RWPE1 (cell line): ENCODE measurements around the gene CAPZB.

Source experiments
- CTCF ChIA-PET: fragments of 350-600 bp; sonication (Branson Sonifier 250); formaldehyde crosslinking; extraction: SDS; loops from one replicate; lab custom pipeline; 2021; lab: Yijun Ruan, JAX
- POLR2A ChIA-PET: fragments of 400-600 bp; formaldehyde crosslinking; extraction: SDS; loops from one replicate; lab custom pipeline; 2020; ENCODE audit warnings: antibody characterized with exemption; ENCODE audit not compliant: low non-redundant PET; lab: Yijun Ruan, JAX
- DNase-seq: peaks from one replicate; pipeline ENCODE4 v3.0.0; 2012; ENCODE audit warnings: low spot score
- H3K27ac ChIP-seq: fragments of 450-650 bp; 2 replicates; pipeline ENCODE4 v1.5.1; 2017
- CTCF ChIP-seq: fragments of 450-650 bp; conservative IDR thresholded peaks from 2 replicates; pipeline ENCODE4 v1.5.1; 2017; ENCODE audit warnings: low read depth, mild to moderate bottlenecking

The CAPZB gene

GRCh38 chr1:19479351-19480120, 5.8 kb downstream of the CAPZB start:
- TF ChIP-seq CTCF = no peak
- CTCF ChIA-PET = interaction anchor here (0.6 kb wide), 1 partner anchor 173 kb away, joined by 3 read pairs; no protein-coding TSS in a partner anchor
- DNase-seq = no peak
- POLR2A ChIA-PET = no interaction called here
- H3K27ac ChIP-seq = no peak overlapping the region

- ChIA-PET CTCF (no interaction called here), POLR2A (interaction anchor here (0.5 kb wide), 1 partner anchor 54 kb away, joined by 3 read pairs; no protein-coding TSS in a partner anchor)
- DNase-seq = no peak
- no peak for TF ChIP-seq CTCF
- no peak overlapping the region for H3K27ac ChIP-seq
Measured at GRCh38 chr1:19478322-19478721, 7.0 kb downstream of the CAPZB start.

- DNase-seq = no peak
- no peak for TF ChIP-seq CTCF
- ChIA-PET POLR2A (no interaction called here), CTCF (interaction anchor here (0.6 kb wide), 2 partner anchors 81 to 415 kb away, joined by 3 read pairs; no protein-coding TSS in a partner anchor)
- no peak overlapping the region for H3K27ac ChIP-seq
Measured at GRCh38 chr1:19477284-19478249, 7.8 kb downstream of the CAPZB start.

- ChIA-PET CTCF (no interaction called here), POLR2A (no interaction called here)
- no peak for DNase-seq
- TF ChIP-seq CTCF = no peak
- no peak overlapping the region for H3K27ac ChIP-seq
Measured at GRCh38 chr1:19476450-19477190, 8.7 kb downstream of the CAPZB start.

GRCh38 chr1:19475296-19475695, 10.0 kb downstream of the CAPZB start:
- H3K27ac ChIP-seq = no peak overlapping the region
- TF ChIP-seq CTCF = no peak
- ChIA-PET POLR2A (no interaction called here), CTCF (no interaction called here)
- DNase-seq = no peak

- POLR2A ChIA-PET = interaction anchor here (0.6 to 0.8 kb wide), 2 partner anchors 9 to 1203 kb away, joined by 3 to 6 read pairs; no protein-coding TSS in a partner anchor
- no peak for TF ChIP-seq CTCF
- peak overlapping the region; percentile 15; the same call in 1 of the 2 replicates for H3K27ac ChIP-seq
- no peak for DNase-seq
- CTCF ChIA-PET = interaction anchor here (0.6 kb wide), 1 partner anchor 175 kb away, joined by 5 read pairs; no protein-coding TSS in a partner anchor
Measured at GRCh38 chr1:19472174-19472573, 13.2 kb downstream of the CAPZB start.
